Raji (cell line): ENCODE data around the gene CYP11A1.

Experiments
- POLR2A ChIP-seq: IDR thresholded peaks from 2 replicates; pipeline ENCODE4 v1.6.1; 2011; ENCODE audit warnings: low read depth, low read length, control low read depth; ENCODE audit not compliant: insufficient read depth

CYP11A1 gene

DNA sequence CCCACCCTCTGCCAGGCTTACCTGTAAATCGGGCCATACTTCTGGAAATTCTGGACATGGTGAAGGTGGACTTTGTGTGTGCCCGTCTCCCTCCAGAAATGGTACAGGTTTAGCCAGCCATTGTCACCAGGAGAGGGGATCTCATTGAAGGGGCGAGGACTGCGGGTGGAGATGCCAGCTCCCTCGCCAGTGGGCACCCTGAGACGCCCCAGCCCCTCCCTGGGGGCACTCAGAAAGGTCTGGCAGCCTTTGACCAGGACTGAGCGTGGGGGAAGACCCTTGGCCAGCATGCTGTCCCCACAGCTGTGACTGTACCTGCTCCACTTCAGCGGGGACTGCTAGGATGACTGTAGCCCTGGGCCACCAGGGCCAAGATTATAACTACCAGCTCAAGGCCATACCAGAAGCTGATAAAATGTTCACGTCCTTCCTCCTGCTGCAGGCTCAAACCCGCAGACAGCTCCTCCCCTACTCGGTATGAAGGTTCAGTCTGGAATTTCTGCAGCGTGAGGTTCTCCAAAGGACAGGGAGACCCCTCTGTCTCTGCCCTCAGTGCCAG lies at the start of gene CYP11A1:
TSS of gene CYP11A1 (minus strand) at position 351 of the 559 bp plus-strand sequence. CDS start at position 290, 61 bp downstream.
- no peak for TF ChIP-seq POLR2A

DNA sequence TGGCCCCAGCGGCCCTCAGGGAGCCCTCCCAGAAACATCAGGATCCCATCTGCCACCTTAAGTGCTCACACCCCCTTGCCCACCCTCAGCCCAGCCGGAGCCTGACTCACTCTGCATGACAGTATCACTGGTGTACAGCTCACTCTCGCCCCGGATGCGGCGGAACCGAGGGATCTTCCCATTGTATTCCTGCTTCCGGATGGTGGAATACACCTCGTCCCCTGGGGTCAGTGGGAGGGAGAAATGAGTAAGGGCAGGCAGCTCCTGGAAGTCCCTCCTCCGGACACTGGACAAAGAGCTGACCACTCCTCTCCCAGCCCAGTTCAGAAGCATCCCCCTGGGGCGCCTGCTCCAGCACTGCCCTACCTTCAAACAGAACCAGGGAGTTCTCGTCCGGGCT lies 49.8 kb upstream of the CYP11A1 start:
- no peak for TF ChIP-seq POLR2A

DNA sequence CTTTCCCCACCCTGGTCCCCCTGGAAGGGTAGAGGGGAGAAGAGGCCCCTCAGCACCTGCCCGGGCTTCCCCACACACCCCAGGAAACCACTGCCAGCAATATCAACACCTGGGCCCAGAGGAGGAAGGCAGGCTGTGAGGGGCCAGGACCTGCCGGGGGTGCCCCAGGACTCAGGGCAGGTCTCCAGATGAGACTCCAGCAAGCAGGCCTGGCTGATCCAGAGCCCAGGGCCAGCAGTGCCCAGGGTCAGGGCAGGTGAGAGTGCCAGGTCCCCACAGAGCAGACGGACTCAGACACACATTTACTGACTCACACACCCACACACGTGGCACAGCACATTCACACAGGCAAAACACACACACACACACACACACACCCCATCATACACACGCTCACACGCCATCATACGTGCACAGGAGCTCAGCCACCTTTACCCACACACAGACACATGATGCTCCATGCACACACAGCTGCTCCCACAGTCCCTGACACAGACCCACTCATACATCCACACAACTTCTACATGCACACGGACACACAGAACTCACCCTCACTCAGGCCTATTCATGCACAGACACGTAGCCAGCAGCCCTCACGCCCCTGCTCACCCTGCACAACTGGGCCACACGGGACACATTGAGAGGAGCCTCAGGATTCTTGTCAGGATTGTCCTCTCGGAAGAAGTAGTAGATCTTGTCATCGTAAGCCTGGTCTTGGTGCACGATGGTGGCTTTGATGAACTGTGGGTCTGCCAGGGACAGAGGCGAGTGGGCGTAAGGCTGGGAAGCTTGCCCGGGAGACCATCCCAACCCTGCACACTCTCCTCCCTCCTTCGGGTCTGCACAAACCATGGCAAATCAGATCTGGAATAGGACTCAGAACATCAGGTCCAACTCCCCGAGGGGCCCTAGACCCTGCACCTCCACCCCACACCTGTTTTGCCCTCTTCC lies 48.8 kb upstream of the CYP11A1 start:
- TF ChIP-seq POLR2A: no peak

DNA sequence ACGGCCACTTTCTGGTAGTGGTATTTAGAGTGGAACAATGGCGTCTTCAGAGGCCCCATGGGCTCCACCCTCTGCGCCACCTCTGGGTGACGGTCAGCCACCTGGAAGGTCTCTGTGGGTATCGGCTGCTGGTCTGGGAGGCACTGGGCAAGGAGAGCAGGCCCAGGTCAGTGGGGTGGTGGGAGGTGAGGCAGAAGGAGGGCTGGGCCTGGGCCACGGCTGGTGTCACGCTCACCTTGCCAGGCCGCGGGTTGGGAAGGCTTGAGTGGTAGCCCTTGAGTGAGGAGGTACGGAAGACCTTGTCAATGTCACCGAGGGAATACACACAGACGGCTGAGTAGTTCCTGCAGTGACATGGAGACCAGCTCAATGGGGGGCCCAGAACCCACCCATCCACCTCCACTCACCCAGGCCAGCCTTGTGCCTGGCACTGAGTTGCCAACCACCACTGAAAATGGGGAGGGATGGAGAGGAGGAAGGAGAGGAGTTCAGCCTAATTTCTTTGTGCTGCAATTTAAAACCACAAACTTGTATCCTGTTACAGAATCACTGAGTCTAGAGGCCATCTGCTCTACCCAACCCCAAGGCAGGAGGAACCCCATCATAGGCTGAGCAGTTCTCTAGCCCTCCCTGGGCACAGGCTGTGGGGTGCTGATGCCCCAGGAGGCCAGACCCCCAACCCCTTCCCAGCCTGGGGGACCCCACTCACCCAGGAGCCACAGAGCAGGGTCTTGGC lies 47.3 kb upstream of the CYP11A1 start:
- no peak for TF ChIP-seq POLR2A

DNA sequence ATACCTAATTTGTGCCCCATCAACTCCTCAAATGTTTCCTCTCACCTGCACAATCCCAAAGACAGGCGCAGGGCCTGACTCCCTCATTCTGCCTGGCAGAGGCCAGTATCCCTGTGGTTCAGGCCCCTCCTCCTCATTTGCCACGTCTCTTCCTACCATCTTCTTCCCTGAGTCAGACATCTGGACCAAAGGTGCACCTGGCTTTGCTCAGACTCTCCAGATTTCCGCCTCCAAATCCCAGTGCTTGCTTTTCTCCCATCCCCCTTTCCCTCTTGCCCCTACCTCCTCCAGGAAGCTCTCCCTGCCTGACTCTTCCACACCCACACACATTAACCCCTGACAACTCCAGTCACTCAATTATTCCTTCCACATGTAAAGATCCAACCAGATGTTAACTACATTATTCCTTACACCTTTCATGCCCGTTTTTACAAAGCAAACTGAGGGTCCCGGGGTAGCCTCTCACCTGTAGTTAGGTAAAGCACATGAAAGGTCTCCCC lies 46.7 kb upstream of the CYP11A1 start:
- no peak for TF ChIP-seq POLR2A

DNA sequence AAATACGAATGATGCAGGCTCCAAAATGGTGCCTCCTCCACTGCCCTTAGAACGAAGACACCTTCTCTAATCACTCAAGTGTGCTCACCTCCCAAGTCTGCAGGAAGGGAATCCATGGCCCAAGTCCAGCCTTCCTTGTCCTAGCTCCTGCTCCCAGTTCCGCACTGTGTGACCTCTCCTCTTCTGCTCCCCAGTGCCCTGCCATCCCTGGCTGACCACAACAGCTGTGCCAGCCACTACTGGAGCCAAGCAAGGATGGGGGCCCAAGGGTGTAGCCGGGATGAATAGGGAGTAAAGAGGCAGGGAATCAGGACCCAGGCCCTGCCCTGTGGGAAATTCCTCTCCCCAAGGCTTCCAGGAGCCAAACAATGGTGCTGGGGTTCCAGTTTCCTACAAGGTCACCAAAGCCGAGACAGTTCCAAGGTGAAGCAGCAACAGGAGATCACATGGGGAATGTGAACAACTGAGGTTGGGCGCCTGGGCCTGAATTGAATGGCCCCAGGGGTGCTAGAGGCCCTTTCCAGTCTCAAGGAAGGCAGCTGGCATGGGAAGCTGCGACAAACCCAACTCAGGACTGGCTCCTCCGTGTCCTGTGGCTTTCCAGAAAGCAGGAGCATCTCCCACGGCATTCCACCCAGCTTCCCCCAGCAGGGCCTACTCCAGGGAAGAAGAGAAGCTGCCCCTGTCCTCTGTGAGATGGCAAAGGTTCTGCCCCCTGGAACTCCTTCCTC lies 46.1 kb upstream of the CYP11A1 start:
- no peak for TF ChIP-seq POLR2A

DNA sequence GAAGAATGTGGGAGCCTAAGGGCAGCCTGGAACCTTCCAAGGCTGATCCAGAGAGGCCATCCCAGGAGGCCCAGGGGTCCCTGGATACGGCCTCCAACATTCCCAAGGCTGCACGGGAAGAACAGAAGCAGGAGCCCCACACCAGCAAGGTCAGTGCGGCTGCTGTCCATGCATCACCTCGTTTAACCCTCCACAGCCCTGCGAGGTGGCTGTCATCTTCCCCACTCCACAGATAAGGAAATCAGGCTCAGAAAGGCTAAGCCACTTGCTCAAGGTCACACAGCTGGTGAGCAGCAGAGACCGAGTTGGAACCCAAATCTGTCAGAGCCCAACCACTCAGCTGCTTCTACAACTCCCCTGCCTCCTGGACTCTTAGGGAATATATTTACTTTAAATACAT lies 44.7 kb upstream of the CYP11A1 start:
- no peak for TF ChIP-seq POLR2A

DNA sequence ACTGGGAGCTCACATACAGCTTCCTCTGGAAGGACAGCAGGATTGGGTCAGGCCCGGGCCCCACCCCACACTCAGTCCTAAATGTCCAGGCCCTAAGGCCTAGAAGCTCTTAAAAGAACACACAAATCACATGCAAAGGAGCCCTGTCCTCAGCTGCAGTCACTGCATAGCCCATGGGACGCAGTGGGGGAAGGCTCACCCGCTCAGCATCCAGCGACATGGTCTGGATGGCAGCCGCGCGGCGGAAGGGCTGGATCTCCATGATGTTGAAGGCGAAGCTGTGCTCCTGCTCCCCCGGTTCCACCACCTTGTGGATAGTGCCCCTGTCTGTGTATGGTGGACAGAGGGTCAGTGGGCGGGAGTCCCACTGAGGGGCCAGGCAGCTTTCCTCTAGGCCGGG lies 44.2 kb upstream of the CYP11A1 start:
- TF ChIP-seq POLR2A: no peak

DNA sequence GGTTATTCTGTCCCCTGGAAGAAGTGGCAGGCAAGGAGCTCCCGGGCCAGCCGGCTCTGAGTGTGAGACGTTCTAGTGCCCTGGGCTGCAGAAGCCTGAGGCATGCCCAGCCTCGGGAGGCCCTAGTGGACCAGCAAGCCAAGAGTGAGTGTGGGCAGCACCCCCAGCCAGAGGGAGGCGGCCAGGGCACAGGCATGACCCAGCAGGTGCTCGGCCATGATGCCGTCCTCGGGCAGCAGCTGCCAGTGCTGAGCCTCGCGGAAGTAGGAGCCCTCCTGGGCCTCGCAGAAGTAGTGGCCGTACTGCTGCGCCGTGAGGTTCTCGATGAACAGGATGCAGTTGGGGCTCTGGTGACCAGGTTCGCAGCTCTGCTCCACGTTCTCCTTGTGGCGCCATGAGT lies 43.1 kb upstream of the CYP11A1 start:
- TF ChIP-seq POLR2A: no peak

DNA sequence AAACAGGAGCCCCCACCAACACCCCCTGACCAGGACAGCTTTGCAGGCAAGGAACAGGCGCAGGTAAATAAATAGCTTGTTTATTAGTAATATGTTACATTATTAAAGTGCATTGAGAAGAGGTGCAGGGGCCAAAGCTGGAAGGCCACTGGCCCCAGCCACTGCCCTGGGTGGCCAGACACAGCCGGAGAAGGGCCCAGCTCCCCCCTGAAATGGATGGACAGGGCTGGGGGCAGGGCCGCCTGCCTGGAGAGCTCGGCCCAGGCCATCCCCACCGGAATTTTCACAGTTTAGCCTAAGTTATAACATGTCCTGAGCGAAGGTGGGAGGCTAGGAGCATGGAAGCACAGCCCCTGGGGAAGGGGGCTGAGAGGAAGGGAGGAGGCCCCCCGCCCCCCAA lies 41.8 kb upstream of the CYP11A1 start:
- no peak for TF ChIP-seq POLR2A

DNA sequence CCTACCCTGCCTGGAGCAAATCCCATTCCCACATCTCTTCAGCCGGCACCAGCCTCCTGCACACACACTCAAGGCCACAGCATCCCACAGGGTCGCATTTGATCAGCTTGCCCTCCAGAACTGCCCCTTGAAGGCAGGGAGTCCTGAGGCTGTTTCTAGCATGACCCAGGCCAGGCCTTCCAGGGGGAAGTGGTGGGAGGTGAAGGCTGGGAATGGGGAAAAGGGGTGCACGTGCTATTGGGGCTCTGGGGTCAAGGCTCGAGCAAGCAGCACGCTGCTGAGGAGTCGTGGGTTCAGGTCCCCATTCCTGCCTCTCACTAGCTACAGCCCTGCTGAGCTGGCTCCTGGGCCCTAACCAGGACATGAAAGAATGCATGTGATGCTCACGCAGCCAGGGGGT lies 41.4 kb upstream of the CYP11A1 start:
- TF ChIP-seq POLR2A: no peak

DNA sequence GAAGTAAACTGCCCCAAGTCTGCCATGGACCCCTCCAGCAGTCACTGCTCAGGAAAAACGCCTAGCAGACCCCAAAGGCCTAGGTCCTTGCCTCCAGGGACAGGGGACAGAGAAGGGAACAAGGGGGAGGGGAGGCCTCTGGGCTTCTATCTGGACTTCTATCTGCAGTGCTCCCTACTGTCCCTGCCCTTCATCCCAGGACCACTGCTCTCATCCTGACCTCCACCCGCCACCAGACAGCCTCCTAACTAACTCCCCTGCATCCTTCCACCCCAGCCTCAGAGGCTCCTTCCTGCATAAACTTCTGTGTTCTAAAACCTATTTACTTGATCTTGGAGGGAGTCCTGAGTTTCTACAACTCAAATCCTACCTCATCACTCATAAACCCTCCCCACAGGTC lies 40.9 kb upstream of the CYP11A1 start:
- no peak for TF ChIP-seq POLR2A

DNA sequence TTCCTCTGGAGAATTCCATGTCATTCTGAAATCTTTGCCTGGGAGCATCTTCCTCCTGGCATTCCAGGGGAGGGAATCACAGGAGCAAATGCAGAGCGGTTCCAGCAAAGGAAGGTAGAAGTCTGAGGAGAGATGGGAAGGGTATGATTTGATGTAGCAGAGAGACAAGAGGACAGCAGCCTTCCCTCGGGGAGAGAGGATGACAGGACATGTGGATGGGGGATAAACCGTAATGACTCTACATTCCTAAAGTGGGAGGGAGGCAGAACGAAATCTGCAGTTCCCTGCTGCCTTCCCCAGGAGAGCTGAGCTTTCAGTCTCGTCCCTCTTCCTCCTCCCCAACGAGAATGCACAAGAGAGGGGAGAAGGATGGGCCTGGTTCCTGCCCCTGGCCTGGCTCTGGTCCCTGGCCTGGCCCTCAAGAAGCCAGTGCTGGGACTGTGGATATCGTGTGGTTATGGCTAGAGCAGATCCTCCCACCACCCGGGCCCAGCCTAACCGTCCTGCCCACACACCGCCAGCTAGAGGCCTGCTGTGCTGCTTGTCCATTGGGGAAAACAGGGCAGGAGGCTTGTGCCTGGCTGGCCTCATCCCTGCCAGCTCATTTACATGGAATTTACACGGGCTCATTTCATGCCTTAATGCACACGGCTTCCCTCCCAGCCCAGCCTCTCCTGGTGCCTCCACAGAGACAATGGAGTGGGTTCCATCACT lies 39.7 kb upstream of the CYP11A1 start:
- no peak for TF ChIP-seq POLR2A

DNA sequence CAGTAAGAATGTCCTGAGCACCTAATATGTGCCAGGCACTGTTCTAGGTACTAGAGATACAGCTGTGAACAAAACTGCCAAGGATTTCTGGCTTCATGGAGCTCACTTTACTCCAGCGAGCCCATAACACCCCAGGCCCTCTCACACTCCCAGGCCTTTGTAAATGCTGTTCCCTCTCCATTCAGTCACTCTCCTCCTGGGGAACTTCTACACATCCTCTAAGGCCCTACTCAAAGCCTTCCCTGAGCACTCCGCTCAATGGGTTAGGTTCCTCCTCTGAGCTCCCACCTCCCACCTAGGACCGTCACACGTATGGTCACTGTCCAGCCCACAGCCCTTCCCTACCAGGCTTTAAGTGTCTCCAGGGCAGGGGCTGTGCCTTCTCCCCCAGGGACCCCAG lies 39.1 kb upstream of the CYP11A1 start:
- no peak for TF ChIP-seq POLR2A
